ENCODE measurements around the gene TRA2B.

DNA sequence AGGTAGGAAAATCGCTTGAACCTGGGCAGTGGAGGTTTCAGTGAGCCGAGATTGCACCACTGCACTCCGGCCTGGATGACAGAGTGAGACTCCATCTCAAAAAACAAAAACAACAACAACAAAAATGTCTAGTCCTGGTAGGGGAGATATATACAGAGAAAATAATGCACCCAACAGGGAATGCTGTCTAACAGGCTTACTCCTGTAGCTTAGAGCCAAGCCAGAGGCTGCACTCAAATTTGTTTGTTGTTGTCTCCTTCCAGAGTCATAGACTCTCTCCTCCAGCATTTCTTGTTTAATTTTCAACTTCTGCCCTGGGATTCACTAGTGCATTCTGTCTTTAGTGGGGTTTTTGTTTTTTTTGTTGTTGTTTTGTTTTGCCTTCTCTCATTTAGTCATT is 4.6 kb upstream of the TRA2B start:
- TF ChIP-seq, protein P1, sequence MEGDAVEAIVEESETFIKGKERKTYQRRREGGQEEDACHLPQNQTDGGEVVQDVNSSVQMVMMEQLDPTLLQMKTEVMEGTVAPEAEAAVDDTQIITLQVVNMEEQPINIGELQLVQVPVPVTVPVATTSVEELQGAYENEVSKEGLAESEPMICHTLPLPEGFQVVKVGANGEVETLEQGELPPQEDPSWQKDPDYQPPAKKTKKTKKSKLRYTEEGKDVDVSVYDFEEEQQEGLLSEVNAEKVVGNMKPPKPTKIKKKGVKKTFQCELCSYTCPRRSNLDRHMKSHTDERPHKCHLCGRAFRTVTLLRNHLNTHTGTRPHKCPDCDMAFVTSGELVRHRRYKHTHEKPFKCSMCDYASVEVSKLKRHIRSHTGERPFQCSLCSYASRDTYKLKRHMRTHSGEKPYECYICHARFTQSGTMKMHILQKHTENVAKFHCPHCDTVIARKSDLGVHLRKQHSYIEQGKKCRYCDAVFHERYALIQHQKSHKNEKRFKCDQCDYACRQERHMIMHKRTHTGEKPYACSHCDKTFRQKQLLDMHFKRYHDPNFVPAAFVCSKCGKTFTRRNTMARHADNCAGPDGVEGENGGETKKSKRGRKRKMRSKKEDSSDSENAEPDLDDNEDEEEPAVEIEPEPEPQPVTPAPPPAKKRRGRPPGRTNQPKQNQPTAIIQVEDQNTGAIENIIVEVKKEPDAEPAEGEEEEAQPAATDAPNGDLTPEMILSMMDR (IDR thresholded peaks at IDR 0.05; ENCODE audit: extremely low read depth in 1 of 2, insufficient read depth in 1 of 2, low read depth in 1 of 2, low read length in 2 of 2): no peak
- no peak for TF ChIP-seq POLR2A (IDR thresholded peaks at IDR 0.05; ENCODE audit: low read depth, low read length)
- no peak for TF ChIP-seq GATA2 (IDR thresholded peaks at IDR 0.05; ENCODE audit: insufficient read depth, insufficient read length, low read depth, low read length)

Data from endothelial cell of umbilical vein (primary cell).